Fibroblast of skin of scalp (primary cell): ENCODE results near the gene PPP1R36.
"Not testable (repeated sequence)": the region's sequence is repeated elsewhere in the genome, so short reads cannot be mapped to it uniquely, and the experiment has no call there.

Source experiments
- DNase-seq: peaks from one replicate; pipeline ENCODE4 v3.0.0-alpha.2; 2013

The PPP1R36 gene

GRCh38 chr14:64614805-64615391, 65.1 kb downstream of the PPP1R36 start:
- no peak for DNase-seq

- peak; percentile 47 for DNase-seq
Observed at GRCh38 chr14:64617872-64618408, 68.2 kb downstream of the PPP1R36 start.

DNA sequence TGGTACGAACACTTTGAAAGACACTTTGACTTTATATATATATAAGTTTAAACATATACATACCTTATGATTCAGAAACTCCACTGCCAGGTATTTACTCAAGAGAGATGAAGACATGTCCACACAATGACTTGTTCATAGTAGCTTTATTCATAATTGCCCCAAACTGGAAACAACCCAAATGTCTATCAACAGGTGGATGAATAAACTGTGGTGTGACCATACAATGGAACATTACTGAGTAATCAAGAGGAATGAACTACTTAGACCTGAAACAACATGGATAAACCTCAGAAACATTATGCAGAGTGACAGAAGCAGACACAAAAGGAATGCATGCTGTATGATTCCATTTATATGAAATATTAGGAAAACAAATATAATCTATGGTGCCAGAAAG, 71.1 kb downstream of the PPP1R36 start:
- peak; percentile 33 for DNase-seq

DNA sequence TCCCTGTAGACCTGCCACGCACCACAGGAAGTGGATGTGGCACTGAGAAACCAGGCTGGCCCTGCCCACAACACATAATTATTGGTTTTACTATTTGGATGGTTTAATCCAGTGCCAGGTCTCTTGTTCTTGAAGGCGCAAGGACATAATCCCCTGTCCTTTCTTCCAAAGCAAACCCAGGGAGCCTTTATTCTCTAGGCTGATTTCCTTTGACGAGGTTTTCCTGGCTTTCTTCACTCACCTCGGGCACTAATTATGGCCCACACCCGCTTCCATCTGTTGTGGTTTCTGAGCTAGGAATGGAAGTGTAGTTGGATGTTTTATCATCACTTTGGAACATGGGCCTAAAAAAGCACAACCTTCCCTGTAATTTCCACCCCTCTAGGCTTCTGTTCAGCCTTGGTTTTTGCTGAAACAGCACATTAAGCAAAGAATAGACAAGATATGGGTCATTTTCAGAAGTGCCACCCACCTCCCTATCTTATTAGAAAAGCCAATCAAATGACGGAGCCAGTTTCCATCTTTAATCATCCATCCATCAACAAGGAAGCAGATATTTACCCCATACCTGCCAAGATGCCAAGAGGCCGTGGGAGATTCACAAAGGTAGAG, 73.9 kb downstream of the PPP1R36 start:
- DNase-seq: no peak

DNA sequence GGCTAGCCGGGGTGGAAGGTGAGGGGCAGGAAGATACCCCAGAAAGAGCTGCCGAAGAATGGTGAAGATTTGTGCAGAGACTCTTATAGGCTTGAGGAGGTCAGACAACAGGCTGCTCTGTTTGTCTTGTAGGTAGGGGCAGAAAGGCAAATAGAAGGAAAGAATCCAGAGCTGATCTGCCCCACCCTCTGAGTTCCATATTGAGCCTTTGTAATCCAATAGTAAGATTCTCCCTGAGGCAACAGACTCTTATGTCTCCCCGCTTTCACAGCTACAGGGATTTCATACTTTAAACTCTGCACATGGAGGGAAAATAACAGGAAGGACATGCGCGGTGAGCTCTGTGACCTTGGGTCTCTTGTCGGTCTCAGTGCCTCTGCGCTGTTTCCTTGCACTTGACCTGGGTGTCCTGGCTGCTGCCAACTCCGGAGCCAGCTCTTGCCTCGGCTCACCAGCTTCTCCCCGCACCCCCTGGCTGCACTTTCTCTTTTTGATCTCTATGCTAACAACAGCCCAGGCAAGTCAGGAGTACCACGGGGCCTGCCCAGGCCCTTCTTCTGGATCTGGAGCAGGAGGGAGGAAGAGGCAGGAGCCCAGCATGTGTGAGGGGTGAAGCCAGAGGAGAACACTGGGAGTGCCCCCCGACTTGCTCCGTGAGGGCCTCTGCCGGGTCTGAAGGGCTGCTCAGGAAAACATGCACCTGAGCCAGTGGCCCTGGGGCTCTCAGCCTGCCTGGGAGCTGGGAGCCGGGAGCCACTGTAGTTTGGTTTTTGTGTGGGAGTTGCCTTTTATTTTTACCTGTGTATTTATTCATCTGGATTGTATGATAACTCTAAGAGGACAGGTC, 75.8 kb downstream of the PPP1R36 start:
- no peak for DNase-seq

GRCh38 chr14:64628940-64629408, 79.2 kb downstream of the PPP1R36 start:
- peak; percentile 94 for DNase-seq

DNA sequence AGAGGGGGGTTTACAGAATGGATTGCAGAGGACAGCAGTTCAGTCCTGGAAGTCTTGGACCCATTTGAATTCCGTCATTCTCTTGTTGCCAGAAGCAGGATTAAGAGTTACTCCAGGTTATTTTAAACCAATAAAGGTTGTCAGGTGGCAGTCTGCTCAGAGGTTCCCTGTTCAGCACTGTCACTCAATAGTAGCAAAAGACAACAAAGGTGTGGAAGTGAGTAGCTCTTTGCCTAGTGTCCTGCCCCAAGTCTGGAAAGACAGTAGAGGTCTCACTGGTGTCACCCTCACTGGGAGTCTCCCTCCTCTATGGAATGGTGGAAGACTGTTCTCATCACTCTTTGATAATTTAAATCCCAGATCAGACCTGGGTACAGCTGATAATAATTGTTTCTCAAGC, 81.0 kb downstream of the PPP1R36 start:
- no peak for DNase-seq

GRCh38 chr14:64631222-64631621, 81.5 kb downstream of the PPP1R36 start:
- DNase-seq: not testable (repeated sequence)

GRCh38 chr14:64632056-64632455, 82.3 kb downstream of the PPP1R36 start:
- DNase-seq: peak; percentile 63

GRCh38 chr14:64634558-64634957, 84.8 kb downstream of the PPP1R36 start:
- no peak for DNase-seq

GRCh38 chr14:64636208-64636979, 86.6 kb downstream of the PPP1R36 start:
- DNase-seq: peak; percentile 64

GRCh38 chr14:64636980-64637429, 87.2 kb downstream of the PPP1R36 start:
- no peak for DNase-seq

GRCh38 chr14:64637735-64638473, 88.1 kb downstream of the PPP1R36 start:
- DNase-seq: peak; percentile 33

GRCh38 chr14:64638625-64639024, 88.9 kb downstream of the PPP1R36 start:
- no peak for DNase-seq
